ENCODE data around the gene SLC35B3.
"Not testable (repeated sequence)": the region's sequence is repeated elsewhere in the genome, so short reads cannot be mapped to it uniquely, and the experiment has no call there.

Gene SLC35B3

DNA sequence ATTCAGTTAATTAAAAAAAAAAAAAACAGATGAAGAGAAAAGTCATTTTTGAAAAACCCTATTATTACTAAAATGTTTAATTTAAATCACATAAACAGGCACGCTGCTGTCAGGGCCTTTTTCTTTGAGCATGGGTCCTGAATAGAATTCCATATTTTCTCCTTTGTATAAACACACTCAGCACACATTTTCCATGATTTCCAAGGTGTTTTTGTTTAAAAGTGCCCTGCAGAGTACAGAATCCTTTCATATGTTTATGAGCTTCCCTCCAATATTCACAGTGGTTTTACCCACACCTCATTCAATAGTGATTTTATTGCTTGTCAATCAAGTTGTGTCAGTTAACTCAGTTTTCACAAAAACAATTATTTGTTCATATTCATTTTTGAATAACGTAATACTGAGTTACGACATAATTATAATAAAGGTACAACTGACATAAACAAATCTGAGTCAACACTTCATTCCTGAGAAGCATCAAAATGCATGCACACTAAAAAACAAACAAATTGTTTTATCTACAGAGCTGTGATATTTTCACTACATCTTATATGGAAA lies 15.2 kb downstream of the SLC35B3 start:
- in situ Hi-C loops (cut with HindIII; ENCODE audit: low sequenced_read_pairs) = no loop called here
- no peak overlapping the region for H3K4me3 ChIP-seq (ENCODE audit: low read depth, low read length)
- DNase-seq (ENCODE audit: low read depth) = no peak
- TF ChIP-seq, protein P1, sequence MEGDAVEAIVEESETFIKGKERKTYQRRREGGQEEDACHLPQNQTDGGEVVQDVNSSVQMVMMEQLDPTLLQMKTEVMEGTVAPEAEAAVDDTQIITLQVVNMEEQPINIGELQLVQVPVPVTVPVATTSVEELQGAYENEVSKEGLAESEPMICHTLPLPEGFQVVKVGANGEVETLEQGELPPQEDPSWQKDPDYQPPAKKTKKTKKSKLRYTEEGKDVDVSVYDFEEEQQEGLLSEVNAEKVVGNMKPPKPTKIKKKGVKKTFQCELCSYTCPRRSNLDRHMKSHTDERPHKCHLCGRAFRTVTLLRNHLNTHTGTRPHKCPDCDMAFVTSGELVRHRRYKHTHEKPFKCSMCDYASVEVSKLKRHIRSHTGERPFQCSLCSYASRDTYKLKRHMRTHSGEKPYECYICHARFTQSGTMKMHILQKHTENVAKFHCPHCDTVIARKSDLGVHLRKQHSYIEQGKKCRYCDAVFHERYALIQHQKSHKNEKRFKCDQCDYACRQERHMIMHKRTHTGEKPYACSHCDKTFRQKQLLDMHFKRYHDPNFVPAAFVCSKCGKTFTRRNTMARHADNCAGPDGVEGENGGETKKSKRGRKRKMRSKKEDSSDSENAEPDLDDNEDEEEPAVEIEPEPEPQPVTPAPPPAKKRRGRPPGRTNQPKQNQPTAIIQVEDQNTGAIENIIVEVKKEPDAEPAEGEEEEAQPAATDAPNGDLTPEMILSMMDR (IDR thresholded peaks at IDR 0.05; ENCODE audit: low read depth, low read length, missing control alignments) = no peak

DNA sequence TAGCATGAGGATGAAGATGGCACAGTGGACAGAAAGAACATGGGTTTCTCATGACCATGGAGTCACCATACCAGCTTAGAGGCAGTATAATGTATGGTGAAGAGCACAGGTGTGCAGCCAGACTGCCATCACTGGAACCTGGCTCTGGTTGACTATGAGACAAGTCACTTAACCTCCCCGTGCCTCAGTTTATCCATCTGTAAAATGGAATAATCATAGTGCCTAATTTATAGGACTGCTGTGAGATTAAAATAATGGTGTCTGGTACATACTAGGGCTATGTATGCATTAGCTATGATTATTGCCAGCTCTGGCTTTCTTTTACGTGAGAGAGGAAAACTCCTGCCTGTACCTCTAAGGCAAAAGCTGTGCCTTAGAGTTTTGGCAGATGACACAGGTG lies 19.4 kb downstream of the SLC35B3 start:
- DNase-seq (ENCODE audit: low read depth) = no peak
- in situ Hi-C loops (cut with HindIII; ENCODE audit: low sequenced_read_pairs) = no loop called here
- no peak overlapping the region for H3K4me3 ChIP-seq (ENCODE audit: low read depth, low read length)
- TF ChIP-seq, protein P1 (IDR thresholded peaks at IDR 0.05; ENCODE audit: low read depth, low read length, missing control alignments) = no peak

DNA sequence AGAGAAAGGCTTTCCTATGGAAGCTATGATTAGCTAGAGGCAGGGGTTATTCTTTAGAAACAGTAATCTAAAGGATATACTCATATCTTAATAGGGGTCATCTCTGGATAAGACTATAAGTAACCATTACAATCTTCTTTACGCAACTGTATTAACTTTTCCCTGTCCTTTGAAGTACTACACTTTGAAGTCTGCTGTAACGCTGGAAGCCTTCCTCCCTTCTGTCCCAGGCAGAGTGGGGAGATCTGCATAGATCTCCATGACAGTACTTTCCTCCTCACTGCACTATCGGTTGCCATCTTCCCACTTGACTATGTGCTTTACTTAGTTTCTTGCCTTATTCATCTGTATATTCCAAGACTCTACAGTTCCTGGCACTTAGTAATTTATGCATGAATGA lies 20.1 kb downstream of the SLC35B3 start:
- TF ChIP-seq, protein P1 (IDR thresholded peaks at IDR 0.05; ENCODE audit: low read depth, low read length, missing control alignments) = no peak
- no peak for DNase-seq (ENCODE audit: low read depth)
- H3K4me3 ChIP-seq (ENCODE audit: low read depth, low read length) = no peak overlapping the region
- in situ Hi-C loops (cut with HindIII; ENCODE audit: low sequenced_read_pairs) = no loop called here

DNA sequence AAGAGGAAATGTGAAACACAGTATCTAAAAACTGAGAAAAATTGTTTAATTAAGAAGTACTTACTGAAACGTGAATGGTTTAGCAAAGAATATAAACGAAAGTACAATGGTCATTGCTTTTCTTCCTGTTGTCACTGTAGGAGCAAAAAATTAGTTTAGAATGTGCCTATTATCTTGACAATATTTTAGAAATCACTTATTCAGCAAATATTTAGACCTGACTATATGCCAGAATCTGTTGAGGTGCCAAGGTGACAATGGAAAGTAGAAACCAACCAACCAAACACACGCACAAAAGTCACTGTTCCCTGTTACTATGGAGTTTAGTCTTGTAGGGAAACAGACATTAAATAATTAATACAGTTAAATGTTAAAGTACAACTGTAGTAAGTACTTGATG lies 20.5 kb downstream of the SLC35B3 start:
- in situ Hi-C loops (cut with HindIII; ENCODE audit: low sequenced_read_pairs) = no loop called here
- no peak for DNase-seq (ENCODE audit: low read depth)
- no peak overlapping the region for H3K4me3 ChIP-seq (ENCODE audit: low read depth, low read length)
- TF ChIP-seq, protein P1 (IDR thresholded peaks at IDR 0.05; ENCODE audit: low read depth, low read length, missing control alignments) = no peak

DNA sequence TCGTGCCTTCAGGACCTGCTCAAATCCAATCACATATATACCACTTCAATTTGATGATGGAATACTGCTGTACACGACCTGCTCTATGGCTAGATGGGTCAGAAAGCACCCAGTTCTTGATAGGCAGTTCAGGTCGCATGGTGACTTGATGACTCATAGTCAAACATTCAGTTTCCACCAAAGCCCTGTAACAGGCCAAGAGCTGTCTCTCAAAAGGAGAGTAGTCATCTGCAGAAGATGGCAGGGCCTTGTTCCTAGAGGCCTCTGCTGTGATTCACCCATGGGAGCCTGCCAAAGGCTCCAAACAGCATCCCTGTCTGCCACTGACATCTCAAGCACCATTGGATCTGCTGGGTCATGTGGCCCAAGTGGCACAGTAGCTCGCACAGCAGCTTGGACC lies 29.4 kb downstream of the SLC35B3 start:
- DNase-seq (ENCODE audit: low read depth); in situ Hi-C loops (cut with HindIII; ENCODE audit: low sequenced_read_pairs); H3K4me3 ChIP-seq (ENCODE audit: low read depth, low read length): not testable (repeated sequence)

DNA sequence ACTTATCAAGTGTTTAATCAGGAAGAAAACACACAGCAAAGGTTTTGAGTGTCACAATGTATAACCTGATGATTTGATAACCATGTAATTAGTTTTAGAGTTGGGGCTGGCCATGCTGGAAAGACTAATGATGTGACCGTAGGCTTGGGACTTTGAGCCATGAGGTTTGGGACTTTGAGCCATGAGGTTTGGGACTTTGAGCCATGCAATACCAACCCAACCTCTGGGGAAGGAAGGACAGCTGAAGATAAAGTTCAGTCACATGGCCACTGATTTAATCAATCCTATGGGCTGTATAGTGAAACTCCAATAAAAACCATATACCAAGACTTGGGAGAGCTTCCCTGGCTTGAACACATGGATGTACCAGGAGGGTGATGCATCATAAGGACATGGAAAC lies 32.8 kb downstream of the SLC35B3 start:
- DNase-seq (ENCODE audit: low read depth) = no peak
- in situ Hi-C loops (cut with HindIII; ENCODE audit: low sequenced_read_pairs) = no loop called here
- H3K4me3 ChIP-seq (ENCODE audit: low read depth, low read length) = no peak overlapping the region
- TF ChIP-seq, protein P1 (IDR thresholded peaks at IDR 0.05; ENCODE audit: low read depth, low read length, missing control alignments) = no peak

DNA sequence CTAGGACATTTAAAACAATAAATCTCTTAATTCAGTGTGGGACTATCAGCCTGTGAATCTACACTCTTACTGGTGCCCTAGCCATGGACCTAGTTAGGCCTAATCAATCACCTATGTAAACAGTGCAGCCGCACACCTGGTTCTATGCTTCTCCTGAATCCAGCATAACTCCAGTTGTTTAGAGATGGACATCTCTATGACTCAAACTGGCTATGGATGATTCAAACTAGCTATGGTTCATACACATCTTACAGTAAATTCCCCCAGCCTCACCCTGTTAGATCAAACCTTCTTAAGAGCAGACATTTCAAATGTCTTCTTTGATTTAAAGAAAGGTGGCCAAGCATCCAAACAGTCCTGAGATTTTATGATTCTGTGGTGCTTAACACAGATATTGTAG lies 34.7 kb downstream of the SLC35B3 start:
- H3K4me3 ChIP-seq (ENCODE audit: low read depth, low read length) = no peak overlapping the region
- no peak for DNase-seq (ENCODE audit: low read depth)
- TF ChIP-seq, protein P1 (IDR thresholded peaks at IDR 0.05; ENCODE audit: low read depth, low read length, missing control alignments) = no peak
- in situ Hi-C loops (cut with HindIII; ENCODE audit: low sequenced_read_pairs) = no loop called here
